ENCODE data around the gene ESD. TPM values are rescaled to one million over a fixed set of nuclear protein-coding genes. Genes with fewer than 3 reads are reported as not detected.

Gene ESD
- total and polyA plus RNA-seq, 2 experiments from 2014 or later = 61.0 to 123 TPM

GRCh38 chr13:46753137-46753536 is 43.8 kb downstream of the ESD start:
- Mint-ChIP-seq H3K27me3 (ENCODE audit: insufficient read depth, low read depth, poor library complexity) (peaks cover 1% of the 10 kb centered on the region), H3K4me3 (no peak overlapping the region), H3K36me3 (ENCODE audit: low read depth) (peaks cover 4% of the 10 kb centered on the region; the same call in 2 of the 3 replicates), H3K4me1 (peaks cover 11% of the 10 kb centered on the region; the same call in 2 of the 3 replicates), H3K9me3 (no peaks in the 10 kb centered on the region), H3K27ac (no peak overlapping the region)
- H3K9me2 ChIP-seq (ENCODE audit: insufficient read depth) = no peaks in the 10 kb centered on the region
- TF ChIP-seq REST (IDR thresholded peaks at IDR 0.05; ENCODE audit: unreplicated experiment) (no peak), EZH2 (IDR thresholded peaks at IDR 0.05; ENCODE audit: low read depth, unreplicated experiment) (no peak), POLR2AphosphoS5 (IDR thresholded peaks at IDR 0.05; ENCODE audit: low read depth) (no peak), CREB1 (CRISPR knock-in tag; IDR thresholded peaks at IDR 0.05; ENCODE audit: low read depth) (no peak), CTCF (conservative IDR thresholded peaks at IDR 0.05; ENCODE audit: low read depth in 2 of 2) (no peak), STAT1 (IDR thresholded peaks at IDR 0.05; ENCODE audit: unreplicated experiment) (no peak), ZNF114 (CRISPR knock-in tag; IDR thresholded peaks at IDR 0.05) (no peak), NANOG (IDR thresholded peaks at IDR 0.05; ENCODE audit: borderline replicate concordance) (no peak), ZNF462 (CRISPR knock-in tag; IDR thresholded peaks at IDR 0.05) (no peak), JUNB (IDR thresholded peaks at IDR 0.05; ENCODE audit: unreplicated experiment) (no peak), ETS1 (IDR thresholded peaks at IDR 0.05) (no peak), ZNF331 (CRISPR knock-in tag; IDR thresholded peaks at IDR 0.05; ENCODE audit: low read depth) (no peak), EZH2phosphoT487 (IDR thresholded peaks at IDR 0.05; ENCODE audit: unreplicated experiment) (no peak)
- no peak for DNase-seq (ENCODE audit: low spot score)
- H3K27ac ChIP-seq (ENCODE audit: low read depth) = no peak overlapping the region
- no peaks in the 10 kb centered on the region for H3K27me3 ChIP-seq (ENCODE audit: insufficient read depth)
- H3K4me2 ChIP-seq = no peak overlapping the region
- H3K36me3 ChIP-seq (ENCODE audit: insufficient read depth) = no peaks in the 10 kb centered on the region; the same call in 1 of the 2 replicates
- no peak for ATAC-seq
- H3F3A ChIP-seq (replicated peaks; ENCODE audit: low read depth) = no peaks in the 10 kb centered on the region
- no peaks in the 10 kb centered on the region for H3K4me1 ChIP-seq (ENCODE audit: insufficient read depth)
- H4K20me1 ChIP-seq (replicated peaks; ENCODE audit: insufficient read depth) = no peaks in the 10 kb centered on the region
- H2AFZ ChIP-seq = no peak overlapping the region
- no peaks in the 10 kb centered on the region for H3K79me2 ChIP-seq (replicated peaks; ENCODE audit: insufficient read depth)
- no peak overlapping the region for H3K4me3 ChIP-seq
